Measurements from ENCODE around the gene HOXA3.

Gene HOXA3

GRCh38 chr7:27068259-27068658 lies 84.1 kb downstream of the HOXA3 start:
- Histone ChIP-seq H3K27ac (ENCODE audit: insufficient read depth, low read length, poor library complexity, severe bottlenecking) (no peak overlapping the region), H3K9me3 (ENCODE audit: control insufficient read depth, low read length) (no peaks in the 10 kb centered on the region), H3K36me3 (ENCODE audit: control insufficient read depth, insufficient read depth, low read length) (no peaks in the 10 kb centered on the region), H3K4me3 (ENCODE audit: insufficient read depth, low read depth, low read length, poor library complexity, severe bottlenecking) (no peak overlapping the region), H3K4me1 (ENCODE audit: control insufficient read depth, insufficient read depth, low read length, poor library complexity, severe bottlenecking) (no peaks in the 10 kb centered on the region), H3K27me3 (replicated peaks; ENCODE audit: control insufficient read depth, insufficient read depth, low read length, poor library complexity, severe bottlenecking) (no peaks in the 10 kb centered on the region)
- DNase-seq: no peak

- Histone ChIP-seq H3K9me3 (ENCODE audit: control insufficient read depth, low read length) (no peaks in the 10 kb centered on the region), H3K36me3 (ENCODE audit: control insufficient read depth, insufficient read depth, low read length) (no peaks in the 10 kb centered on the region), H3K4me1 (ENCODE audit: control insufficient read depth, insufficient read depth, low read length, poor library complexity, severe bottlenecking) (no peaks in the 10 kb centered on the region), H3K27ac (ENCODE audit: insufficient read depth, low read length, poor library complexity, severe bottlenecking) (no peak overlapping the region), H3K27me3 (replicated peaks; ENCODE audit: control insufficient read depth, insufficient read depth, low read length, poor library complexity, severe bottlenecking) (no peaks in the 10 kb centered on the region), H3K4me3 (ENCODE audit: insufficient read depth, low read depth, low read length, poor library complexity, severe bottlenecking) (no peak overlapping the region)
- DNase-seq: no peak
Observed at GRCh38 chr7:27066148-27066547, 86.2 kb downstream of the HOXA3 start.

- Histone ChIP-seq H3K9me3 (ENCODE audit: control insufficient read depth, low read length) (no peaks in the 10 kb centered on the region), H3K4me3 (ENCODE audit: insufficient read depth, low read depth, low read length, poor library complexity, severe bottlenecking) (no peak overlapping the region), H3K27ac (ENCODE audit: insufficient read depth, low read length, poor library complexity, severe bottlenecking) (no peak overlapping the region), H3K36me3 (ENCODE audit: control insufficient read depth, insufficient read depth, low read length) (no peaks in the 10 kb centered on the region), H3K4me1 (ENCODE audit: control insufficient read depth, insufficient read depth, low read length, poor library complexity, severe bottlenecking) (no peaks in the 10 kb centered on the region), H3K27me3 (replicated peaks; ENCODE audit: control insufficient read depth, insufficient read depth, low read length, poor library complexity, severe bottlenecking) (no peaks in the 10 kb centered on the region)
- DNase-seq: no peak
Observed at GRCh38 chr7:27065709-27066108, 86.7 kb downstream of the HOXA3 start.

GRCh38 chr7:27064661-27065060 lies 87.7 kb downstream of the HOXA3 start:
- no peak overlapping the region for H3K27ac ChIP-seq (ENCODE audit: insufficient read depth, low read length, poor library complexity, severe bottlenecking)
- no peak overlapping the region for H3K4me3 ChIP-seq (ENCODE audit: insufficient read depth, low read depth, low read length, poor library complexity, severe bottlenecking)
- no peaks in the 10 kb centered on the region for H3K4me1 ChIP-seq (ENCODE audit: control insufficient read depth, insufficient read depth, low read length, poor library complexity, severe bottlenecking)
- H3K36me3 ChIP-seq (ENCODE audit: control insufficient read depth, insufficient read depth, low read length): no peaks in the 10 kb centered on the region
- DNase-seq: no peak
- H3K27me3 ChIP-seq (replicated peaks; ENCODE audit: control insufficient read depth, insufficient read depth, low read length, poor library complexity, severe bottlenecking): no peaks in the 10 kb centered on the region
- no peaks in the 10 kb centered on the region for H3K9me3 ChIP-seq (ENCODE audit: control insufficient read depth, low read length)

- DNase-seq: no peak
- no peaks in the 10 kb centered on the region for H3K27me3 ChIP-seq (replicated peaks; ENCODE audit: control insufficient read depth, insufficient read depth, low read length, poor library complexity, severe bottlenecking)
- H3K4me1 ChIP-seq (ENCODE audit: control insufficient read depth, insufficient read depth, low read length, poor library complexity, severe bottlenecking): no peaks in the 10 kb centered on the region
- H3K4me3 ChIP-seq (ENCODE audit: insufficient read depth, low read depth, low read length, poor library complexity, severe bottlenecking): no peak overlapping the region
- no peak overlapping the region for H3K27ac ChIP-seq (ENCODE audit: insufficient read depth, low read length, poor library complexity, severe bottlenecking)
- H3K36me3 ChIP-seq (ENCODE audit: control insufficient read depth, insufficient read depth, low read length): no peaks in the 10 kb centered on the region
- no peaks in the 10 kb centered on the region for H3K9me3 ChIP-seq (ENCODE audit: control insufficient read depth, low read length)
Observed at GRCh38 chr7:27064159-27064558, 88.2 kb downstream of the HOXA3 start.

GRCh38 chr7:27062946-27063345 lies 89.4 kb downstream of the HOXA3 start:
- Histone ChIP-seq H3K27me3 (replicated peaks; ENCODE audit: control insufficient read depth, insufficient read depth, low read length, poor library complexity, severe bottlenecking) (no peaks in the 10 kb centered on the region), H3K9me3 (ENCODE audit: control insufficient read depth, low read length) (no peaks in the 10 kb centered on the region), H3K27ac (ENCODE audit: insufficient read depth, low read length, poor library complexity, severe bottlenecking) (no peak overlapping the region), H3K36me3 (ENCODE audit: control insufficient read depth, insufficient read depth, low read length) (no peaks in the 10 kb centered on the region), H3K4me3 (ENCODE audit: insufficient read depth, low read depth, low read length, poor library complexity, severe bottlenecking) (no peak overlapping the region), H3K4me1 (ENCODE audit: control insufficient read depth, insufficient read depth, low read length, poor library complexity, severe bottlenecking) (no peaks in the 10 kb centered on the region)
- DNase-seq: no peak

Data from effector memory CD4-positive, alpha-beta T cell (primary cell).